ENCODE data around the gene CD300LG.

GRCh38 chr17:43842975-43843325 lies 4.0 kb upstream of the CD300LG start:
- TF ChIP-seq, protein P1, sequence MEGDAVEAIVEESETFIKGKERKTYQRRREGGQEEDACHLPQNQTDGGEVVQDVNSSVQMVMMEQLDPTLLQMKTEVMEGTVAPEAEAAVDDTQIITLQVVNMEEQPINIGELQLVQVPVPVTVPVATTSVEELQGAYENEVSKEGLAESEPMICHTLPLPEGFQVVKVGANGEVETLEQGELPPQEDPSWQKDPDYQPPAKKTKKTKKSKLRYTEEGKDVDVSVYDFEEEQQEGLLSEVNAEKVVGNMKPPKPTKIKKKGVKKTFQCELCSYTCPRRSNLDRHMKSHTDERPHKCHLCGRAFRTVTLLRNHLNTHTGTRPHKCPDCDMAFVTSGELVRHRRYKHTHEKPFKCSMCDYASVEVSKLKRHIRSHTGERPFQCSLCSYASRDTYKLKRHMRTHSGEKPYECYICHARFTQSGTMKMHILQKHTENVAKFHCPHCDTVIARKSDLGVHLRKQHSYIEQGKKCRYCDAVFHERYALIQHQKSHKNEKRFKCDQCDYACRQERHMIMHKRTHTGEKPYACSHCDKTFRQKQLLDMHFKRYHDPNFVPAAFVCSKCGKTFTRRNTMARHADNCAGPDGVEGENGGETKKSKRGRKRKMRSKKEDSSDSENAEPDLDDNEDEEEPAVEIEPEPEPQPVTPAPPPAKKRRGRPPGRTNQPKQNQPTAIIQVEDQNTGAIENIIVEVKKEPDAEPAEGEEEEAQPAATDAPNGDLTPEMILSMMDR (IDR thresholded peaks at IDR 0.05): no peak
- no peak for TF ChIP-seq EP300 (IDR thresholded peaks at IDR 0.05)
- TF ChIP-seq POLR2A (IDR thresholded peaks at IDR 0.05): no peak

All from ovary (tissue), 3 donors.